Measurements from ENCODE around the gene LPP. TPM values are rescaled to one million over a fixed set of nuclear protein-coding genes. Genes with fewer than 3 reads are reported as not detected.

Gene LPP
- polyA plus RNA-seq, 3 donors, result 14.1 to 23.2 (median 15.3) TPM

GRCh38 chr3:188403404-188403803, 249.4 kb downstream of the LPP start:
- Histone ChIP-seq H3K27ac (ENCODE audit: low read depth in 1 of 2, low read length in 2 of 2) (no peak overlapping the region), H3K36me3 (replicated peaks in 1 of 2; ENCODE audit: control insufficient read depth in 1 of 2, insufficient read depth in 2 of 2, low read length in 2 of 2) (peaks cover 0 to 18% of the 10 kb centered on the region in 2 donors), H3K9ac (ENCODE audit: insufficient read depth, low read length, poor library complexity, severe bottlenecking) (no peak overlapping the region), H2AFZ (ENCODE audit: insufficient read depth, low read depth, low read length, poor library complexity, severe bottlenecking) (no peak overlapping the region), H3K4me1 (ENCODE audit: control insufficient read depth in 1 of 2, insufficient read depth in 2 of 2, low read length in 2 of 2) (peaks cover 25 to 29% of the 10 kb centered on the region in 2 donors), H3K4me2 (replicated peaks; ENCODE audit: extremely low read depth, low read length, poor library complexity, severe bottlenecking) (no peak overlapping the region), H3K27me3 (ENCODE audit: control insufficient read depth in 2 of 2, insufficient read depth in 2 of 2, low read length in 2 of 2) (no peaks in the 10 kb centered on the region), H4K20me1 (ENCODE audit: insufficient read depth, low read length) (no peaks in the 10 kb centered on the region), H3K79me2 (ENCODE audit: insufficient read depth, low read length) (no peaks in the 10 kb centered on the region), H3K4me3 (replicated peaks in 1 of 3; ENCODE audit: low read depth in 2 of 3, low read length in 3 of 3) (no peak overlapping the region), H3K9me3 (replicated peaks in 1 of 2; ENCODE audit: control insufficient read depth in 1 of 2, insufficient read depth in 1 of 2, low read length in 2 of 2) (no peaks in the 10 kb centered on the region)
- Mint-ChIP-seq H3K4me3 (no peak overlapping the region), H3K36me3 (peaks cover 32 to 33% of the 10 kb centered on the region in 2 donors), H3K27me3 (ENCODE audit: low read depth in 3 of 3) (no peaks in the 10 kb centered on the region), H3K4me1 (peaks cover 36% of the 10 kb centered on the region), H3K9me3 (peaks cover 0 to 3% (median 0%) of the 10 kb centered on the region in 7 donors), H3K27ac (no peak overlapping the region)
- TF ChIP-seq CTCF (IDR thresholded peaks at IDR 0.05), result no peak
- intact Hi-C loops (cut with micrococcal nuclease), result no loop called here
- no peak for DNase-seq
- WGBS (ENCODE audit: insufficient coverage), result no CpG with 5 or more reads among the region's 1 CpG

GRCh38 chr3:188404124-188404523, 250.2 kb downstream of the LPP start:
- no peak for DNase-seq
- Mint-ChIP-seq H3K27me3 (ENCODE audit: low read depth in 3 of 3) (peaks cover 0 to 2% (median 0%) of the 10 kb centered on the region in 3 donors), H3K4me1 (peaks cover 31% of the 10 kb centered on the region), H3K9me3 (peaks cover 0 to 3% (median 0%) of the 10 kb centered on the region in 7 donors), H3K27ac (no peak overlapping the region), H3K4me3 (no peak overlapping the region), H3K36me3 (peaks cover 27 to 28% of the 10 kb centered on the region in 2 donors)
- peaks cover 0 to 22% of the 10 kb centered on the region in 2 donors for H3K36me3 ChIP-seq (replicated peaks in 1 of 2; ENCODE audit: control insufficient read depth in 1 of 2, insufficient read depth in 2 of 2, low read length in 2 of 2)
- intact Hi-C loops (cut with micrococcal nuclease), result no loop called here
- TF ChIP-seq CTCF (IDR thresholded peaks at IDR 0.05), result no peak
- H3K4me2 ChIP-seq (replicated peaks; ENCODE audit: extremely low read depth, low read length, poor library complexity, severe bottlenecking), result no peak overlapping the region
- no peaks in the 10 kb centered on the region for H3K27me3 ChIP-seq (ENCODE audit: control insufficient read depth in 2 of 2, insufficient read depth in 2 of 2, low read length in 2 of 2)
- H3K79me2 ChIP-seq (ENCODE audit: insufficient read depth, low read length), result no peaks in the 10 kb centered on the region
- H3K4me1 ChIP-seq (ENCODE audit: control insufficient read depth in 1 of 2, insufficient read depth in 2 of 2, low read length in 2 of 2), result peaks cover 22 to 29% of the 10 kb centered on the region in 2 donors
- H4K20me1 ChIP-seq (ENCODE audit: insufficient read depth, low read length), result no peaks in the 10 kb centered on the region
- H3K27ac ChIP-seq (ENCODE audit: low read depth in 1 of 2, low read length in 2 of 2), result no peak overlapping the region
- H3K4me3 ChIP-seq (replicated peaks in 1 of 3; ENCODE audit: low read depth in 2 of 3, low read length in 3 of 3), result no peak overlapping the region
- WGBS (ENCODE audit: insufficient coverage), result 100% methylated on average over 4 of the region's 4 CpGs
- no peak overlapping the region for H3K9ac ChIP-seq (ENCODE audit: insufficient read depth, low read length, poor library complexity, severe bottlenecking)
- H2AFZ ChIP-seq (ENCODE audit: insufficient read depth, low read depth, low read length, poor library complexity, severe bottlenecking), result no peak overlapping the region
- H3K9me3 ChIP-seq (replicated peaks in 1 of 2; ENCODE audit: control insufficient read depth in 1 of 2, insufficient read depth in 1 of 2, low read length in 2 of 2), result no peaks in the 10 kb centered on the region

Measured in CD14-positive monocyte (primary cell).